NCI-H446 treated with DMSO at 0.1 percent for 48 hours (cell line): ENCODE measurements around the gene JAZF1.
"Not testable (repeated sequence)": the region's sequence is repeated elsewhere in the genome, so short reads cannot be mapped to it uniquely, and the experiment has no call there.

Source experiments
- DNase-seq: peaks from one replicate; lab custom pipeline; 2025; lab: John Stamatoyannopoulos, UW

JAZF1 gene

GRCh38 chr7:27912751-27913150, 267.8 kb downstream of the JAZF1 start:
- DNase-seq: no peak

GRCh38 chr7:27911920-27912319, 268.7 kb downstream of the JAZF1 start:
- no peak for DNase-seq

- DNase-seq: no peak
Measured at GRCh38 chr7:27910326-27910725, 270.3 kb downstream of the JAZF1 start.

DNA sequence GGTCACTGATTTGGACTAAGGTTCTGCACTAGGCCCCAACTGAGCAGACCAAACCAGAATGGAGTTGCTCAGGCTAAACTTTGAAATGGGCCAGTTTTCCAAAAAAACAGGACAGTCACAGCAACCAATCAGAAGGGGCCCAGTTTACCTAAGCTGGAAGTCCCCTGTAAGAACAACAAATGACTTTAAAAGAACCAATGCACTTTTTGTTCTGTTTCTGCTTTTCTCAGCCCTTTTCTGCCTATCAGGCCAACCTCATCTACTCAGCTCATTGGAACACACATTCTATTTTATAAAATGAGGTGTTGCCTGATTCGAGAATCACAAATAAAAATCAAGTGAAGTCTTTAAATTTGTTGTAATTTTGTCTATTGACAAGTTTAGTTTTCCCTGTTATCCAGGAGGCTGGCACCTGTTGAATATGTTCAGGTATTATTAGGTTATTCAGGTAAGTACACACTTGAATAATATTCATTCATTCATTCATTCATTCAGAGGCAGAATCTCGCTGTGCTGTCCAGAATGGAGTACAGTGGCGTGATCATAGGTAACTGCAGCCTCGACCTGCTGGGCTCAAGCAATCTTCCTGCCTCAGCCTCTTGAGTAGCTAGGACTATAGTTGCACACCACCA, 271.9 kb downstream of the JAZF1 start:
- DNase-seq: no peak

GRCh38 chr7:27906385-27907091, 274.1 kb downstream of the JAZF1 start:
- no peak for DNase-seq

- DNase-seq: no peak
Measured at GRCh38 chr7:27905951-27906350, 274.6 kb downstream of the JAZF1 start.

DNA sequence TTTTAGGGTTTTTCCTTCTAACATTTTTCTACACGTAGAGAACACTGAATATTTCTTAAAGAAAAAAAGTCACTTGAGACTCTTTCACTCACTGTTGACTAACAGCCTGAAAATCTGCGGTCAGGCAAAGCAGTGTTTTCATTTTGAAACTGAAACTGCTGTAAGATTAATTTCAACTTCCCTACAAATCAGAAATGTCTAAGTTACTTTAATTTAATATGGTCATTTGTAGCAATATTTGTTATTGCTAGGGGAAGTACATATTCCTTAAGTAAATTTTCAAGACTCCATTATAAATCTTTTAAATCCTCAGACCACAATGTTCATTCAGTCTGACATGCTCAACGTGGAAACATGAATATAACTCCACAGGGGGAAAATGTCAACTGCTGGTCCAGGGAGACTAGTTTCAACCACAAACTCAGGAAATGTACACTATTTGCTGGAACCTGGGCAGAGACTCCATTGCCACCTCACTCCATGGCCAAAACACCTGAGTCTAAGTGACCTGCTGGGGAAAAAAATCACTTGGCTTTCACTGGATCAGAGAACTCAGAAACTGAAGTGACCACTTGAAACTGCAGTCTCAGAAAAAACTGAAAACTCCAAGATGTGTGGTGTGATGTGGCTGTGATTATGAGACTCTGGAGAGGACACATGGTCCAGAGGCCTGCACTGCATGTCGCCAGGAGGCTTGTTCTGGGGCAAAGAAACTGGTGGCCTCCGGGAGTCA, 279.4 kb downstream of the JAZF1 start:
- no peak for DNase-seq

GRCh38 chr7:27900006-27900405, 280.6 kb downstream of the JAZF1 start:
- DNase-seq: no peak

GRCh38 chr7:27899601-27900000, 281.0 kb downstream of the JAZF1 start:
- no peak for DNase-seq

DNA sequence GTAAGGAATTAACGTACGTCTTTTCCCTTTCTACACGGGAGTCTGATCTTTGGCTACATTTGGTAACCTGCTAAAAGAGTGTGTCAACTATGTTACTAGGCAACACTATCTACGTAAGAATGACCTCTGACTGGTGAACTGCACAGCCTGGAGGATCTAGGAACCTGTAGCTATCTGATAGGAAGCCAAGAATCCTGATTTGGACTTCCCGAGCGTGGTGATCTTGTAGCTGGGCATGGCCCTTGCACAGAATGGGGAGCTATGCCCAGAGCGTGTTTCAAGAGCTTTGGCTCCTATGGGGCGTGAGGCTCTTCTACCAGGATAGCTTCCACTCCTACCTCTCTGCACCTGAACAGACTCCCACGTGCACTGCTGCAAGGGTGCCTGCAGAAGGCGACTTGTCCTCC, 283.2 kb downstream of the JAZF1 start:
- DNase-seq: no peak

DNA sequence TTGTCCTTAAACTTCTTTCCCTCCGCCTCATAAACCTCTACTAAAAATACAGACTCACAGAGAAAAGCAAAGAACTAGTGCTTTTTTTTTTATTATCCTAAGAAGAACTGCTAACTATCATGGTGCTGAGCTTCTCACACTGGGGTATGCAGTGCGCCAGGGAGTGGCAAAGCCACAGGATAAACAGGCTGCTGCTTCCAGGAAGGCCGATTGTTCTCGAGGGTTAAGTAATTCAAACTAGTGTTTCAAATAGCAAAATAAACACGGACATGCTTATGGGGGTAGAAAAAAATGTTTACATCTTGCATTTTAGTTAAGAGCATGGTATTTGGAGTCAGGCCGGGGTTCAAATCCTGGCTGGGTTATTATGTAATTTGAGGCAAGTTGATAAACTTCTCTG, 283.6 kb downstream of the JAZF1 start:
- no peak for DNase-seq

GRCh38 chr7:27895551-27895950, 285.0 kb downstream of the JAZF1 start:
- DNase-seq: no peak

DNA sequence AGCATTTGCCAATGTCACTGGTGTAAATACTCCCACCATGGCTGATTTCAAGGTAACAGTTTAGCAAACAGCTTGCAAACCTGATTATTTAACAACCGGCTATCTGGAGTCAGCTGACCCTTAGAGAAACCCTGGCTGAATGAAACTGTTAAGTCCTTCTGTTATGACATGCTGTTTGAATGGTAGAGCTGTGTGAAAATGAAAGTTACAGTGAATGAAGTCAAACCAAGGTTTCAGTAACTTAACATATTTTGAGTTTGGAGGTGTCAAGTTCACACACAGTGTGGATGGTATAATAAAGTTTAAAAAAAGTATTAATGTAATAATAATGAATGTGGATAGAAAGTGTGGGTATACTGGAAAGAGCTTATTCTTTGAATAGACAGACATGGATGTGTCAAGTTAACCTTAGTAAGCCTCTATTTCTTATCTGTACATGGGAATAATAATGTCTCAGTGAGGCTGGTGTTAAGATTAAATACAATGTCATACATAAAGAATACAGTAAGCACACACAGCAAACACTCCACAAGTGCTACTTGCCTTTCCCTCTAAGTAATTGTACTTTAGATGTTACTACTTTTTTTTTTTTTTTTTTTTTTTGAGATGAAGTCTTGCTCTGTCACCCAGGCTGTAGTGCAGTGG, 290.3 kb downstream of the JAZF1 start:
- DNase-seq: no peak

DNA sequence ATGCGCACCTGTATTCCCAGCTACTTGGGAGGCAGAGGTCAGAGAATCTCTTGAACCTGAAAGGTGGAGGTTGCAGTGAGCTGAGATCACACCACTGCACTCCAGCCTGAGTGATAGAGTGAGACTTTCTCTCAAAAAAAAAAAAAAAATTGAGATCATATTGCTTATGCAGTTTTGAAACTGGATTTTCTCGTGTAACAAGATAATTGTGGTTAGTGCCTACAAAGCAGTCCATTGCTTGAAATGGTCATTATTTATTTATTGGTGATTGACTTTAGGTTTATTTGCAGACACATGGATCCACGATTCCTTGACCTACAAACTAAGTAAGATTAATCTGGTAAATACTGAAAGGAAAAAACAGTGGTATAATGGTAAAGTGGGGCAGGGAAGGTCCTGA, 290.8 kb downstream of the JAZF1 start:
- no peak for DNase-seq

GRCh38 chr7:27888736-27889135, 291.9 kb downstream of the JAZF1 start:
- DNase-seq: no peak

GRCh38 chr7:27886710-27887109, 293.9 kb downstream of the JAZF1 start:
- not testable (repeated sequence) for DNase-seq

DNA sequence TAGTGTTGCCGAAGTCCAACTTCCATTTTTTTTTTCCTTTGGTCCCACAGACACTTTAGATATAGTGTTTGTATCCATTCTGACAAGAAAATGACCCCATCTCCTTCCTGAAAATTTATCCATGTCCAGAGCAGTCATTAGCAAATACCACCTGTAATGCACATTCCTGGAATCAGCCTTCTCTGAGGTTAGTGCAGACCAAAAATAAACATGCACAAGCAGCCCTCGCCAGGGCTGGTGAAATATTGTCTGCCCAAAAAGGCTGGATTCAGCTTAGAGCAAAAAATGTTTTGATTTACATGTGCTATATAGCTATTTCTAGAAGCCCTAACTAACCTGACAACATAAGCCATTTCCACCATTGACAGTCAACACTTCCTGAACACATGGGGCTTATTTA, 294.9 kb downstream of the JAZF1 start:
- no peak for DNase-seq

DNA sequence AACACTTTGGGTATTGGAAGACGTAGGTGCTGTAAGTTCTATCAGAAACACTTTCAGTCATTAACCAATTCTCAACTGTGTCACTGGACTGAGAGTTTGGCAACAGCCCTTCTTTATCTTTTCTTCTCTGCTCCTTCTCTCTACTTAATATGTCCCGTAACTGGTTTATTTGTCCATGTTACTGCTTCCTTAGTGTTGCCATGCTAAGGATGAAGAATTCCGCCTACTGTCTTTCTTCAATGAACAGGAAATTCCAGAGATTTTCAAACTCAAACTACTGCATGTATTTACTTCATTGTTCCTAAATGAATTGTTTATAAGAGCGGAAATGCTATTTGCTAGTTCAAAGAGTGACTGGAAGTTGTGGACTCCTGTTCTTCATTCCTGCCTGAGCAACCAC, 296.9 kb downstream of the JAZF1 start:
- no peak for DNase-seq

- DNase-seq: no peak
Measured at GRCh38 chr7:27876756-27877155, 303.8 kb downstream of the JAZF1 start.

DNA sequence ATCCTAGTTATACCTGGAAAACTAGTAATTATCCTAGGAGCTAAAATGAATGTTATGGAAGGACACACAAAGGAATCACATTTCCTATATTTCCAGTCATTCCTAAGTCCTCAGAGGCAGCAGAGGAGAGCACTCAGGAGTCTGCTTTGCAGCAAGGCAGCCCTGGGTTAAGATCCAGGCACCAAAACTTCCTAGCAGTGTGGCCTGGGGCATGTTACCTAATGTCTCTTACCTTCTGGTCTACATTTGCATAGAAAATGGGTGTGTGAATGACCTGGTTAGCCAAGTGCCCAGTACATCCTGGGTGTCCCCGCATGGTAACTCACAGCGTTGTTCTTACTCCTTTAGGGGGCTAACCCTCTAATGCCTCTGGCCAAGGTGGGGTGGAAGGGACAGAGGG, 304.8 kb downstream of the JAZF1 start:
- no peak for DNase-seq

DNA sequence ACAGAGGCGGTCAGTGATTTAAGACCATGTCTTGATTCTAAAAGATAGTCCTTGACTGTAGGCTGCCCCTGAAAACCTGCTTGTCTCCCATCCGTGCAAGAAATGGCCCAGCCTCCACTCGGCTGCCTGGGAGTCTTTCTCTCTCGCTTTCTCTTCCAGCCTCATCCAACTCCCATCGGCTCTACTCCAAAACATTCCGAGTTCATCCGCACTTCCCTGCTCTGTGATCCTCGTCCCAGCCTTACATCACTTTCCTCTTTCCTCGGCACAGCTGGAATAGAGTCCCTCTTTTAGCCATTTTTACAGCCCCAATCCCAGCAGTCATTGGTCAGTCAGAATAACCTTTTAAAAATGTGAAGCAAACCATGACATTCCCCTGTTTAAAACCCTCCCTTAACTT, 305.5 kb downstream of the JAZF1 start:
- no peak for DNase-seq
